Natural killer cell treated with Interleukin-12 subunit alpha and Interleukin-12 subunit beta and Interleukin-15 and Interleukin-18, amount 100 ng/mL, for 72 hours (primary cell): Measurements from ENCODE around the gene TBC1D7. TPM values are rescaled to one million over a fixed set of nuclear protein-coding genes. Genes with fewer than 3 reads are reported as not detected.

Experiments
- ATAC-seq, 2 donors: fragments of 150-1000 bp; cut with Tn5 transposase in 1 of 2; sonication (Bioruptor Pico), chemical (Tn5 transposase) in 1 of 2; 2 replicates each; pipeline ENCODE4 v1.10.0; 2021
- DNase-seq: peaks from one replicate; pipeline ENCODE4 v3.0.0; 2022; ENCODE audit warnings: low spot score
- H3K27ac Mint-ChIP-seq, 2 donors: 1 replicate in 1 of 2; 2 replicates in 1 of 2; pipeline ENCODE4 v1.8.0; 2022; ENCODE audit warnings: mixed read lengths in 2 of 2, mild to moderate bottlenecking in 1 of 2, moderate library complexity in 1 of 2
- H3K27me3 Mint-ChIP-seq, 2 donors: 1 replicate in 1 of 2; 2 replicates in 1 of 2; pipeline ENCODE4 v1.8.0; 2022; ENCODE audit warnings: mixed read lengths in 2 of 2
- H3K36me3 Mint-ChIP-seq: one replicate; pipeline ENCODE4 v1.8.0; 2022; ENCODE audit warnings: mixed read lengths
- H3K4me1 Mint-ChIP-seq, 2 donors: 1 replicate in 1 of 2; 2 replicates in 1 of 2; pipeline ENCODE4 v1.8.0; 2022; ENCODE audit warnings: low read depth in 2 of 2, mixed read lengths in 2 of 2, mild to moderate bottlenecking in 1 of 2
- H3K4me3 Mint-ChIP-seq: one replicate; pipeline ENCODE4 v1.8.0; 2022; ENCODE audit warnings: mixed read lengths
- H3K9me3 Mint-ChIP-seq: 2 replicates; pipeline ENCODE4 v1.8.0; 2022; ENCODE audit warnings: mixed read lengths
- total RNA-seq, 2 donors: library from RNA; stranded (reverse); gene quantifications; one replicate each; pipeline ENCODE4 v1.2.3, GENCODE V29; 2022

TBC1D7 gene
- total RNA-seq, 2 donors from 2014 or later, result 21.8 to 23.4 TPM

DNA sequence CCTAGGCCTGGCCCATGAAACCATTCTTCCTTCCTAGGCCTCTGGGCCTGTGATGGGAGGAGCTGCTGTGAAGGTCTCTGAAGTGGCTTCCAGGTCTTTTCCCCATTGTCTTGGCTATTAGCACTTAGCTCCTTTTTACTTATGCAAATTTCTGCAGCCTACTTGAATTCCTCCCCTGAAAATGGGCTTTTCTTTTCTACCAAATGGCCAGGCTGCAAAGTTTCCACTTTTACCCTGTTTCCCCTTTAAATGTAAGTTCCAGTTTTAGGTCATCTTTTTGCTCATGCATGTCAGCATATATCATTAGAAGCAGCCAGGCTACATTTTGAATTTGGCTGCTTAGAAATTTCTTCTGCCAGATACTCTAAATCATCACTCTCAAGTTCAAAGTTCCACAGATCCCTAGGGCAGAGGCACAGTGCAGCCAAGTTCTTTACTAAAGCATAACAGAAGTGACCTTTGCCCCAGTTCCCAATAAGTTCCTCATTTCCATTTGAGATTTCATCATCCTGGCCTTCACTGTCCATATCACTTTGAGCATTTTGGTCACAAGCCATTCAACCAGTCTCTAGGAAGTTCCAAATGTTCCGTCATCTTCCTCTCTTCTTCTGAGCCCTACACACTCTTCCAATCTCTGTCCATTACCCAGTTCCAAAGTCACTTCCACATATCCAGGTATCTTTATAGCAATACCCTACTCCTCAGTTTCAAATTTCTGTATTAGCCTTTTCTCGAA lies 71.9 kb downstream of the TBC1D7 start:
- no peak for ATAC-seq
- Mint-ChIP-seq H3K4me3 (no peak overlapping the region), H3K9me3 (no peaks in the 10 kb centered on the region), H3K36me3 (peaks cover 5% of the 10 kb centered on the region), H3K27me3 (peaks cover under 1 to 6% of the 10 kb centered on the region in 2 donors), H3K27ac (no peak overlapping the region), H3K4me1 (no peaks in the 10 kb centered on the region)
- no peak for DNase-seq

Other genes starting within 250 kb of the TBC1D7 start
- 10 to 100 TPM in 1 of 2 donors, 1 to 10 TPM in 1; 9.7 to 12.1 TPM for gene GFOD1, start 159.1 kb upstream of the TBC1D7 start, total RNA-seq
- gene SIRT5, start 246.1 kb upstream of the TBC1D7 start, total RNA-seq, result 1 to 10 TPM; 4.7 to 6.9 TPM